Posterior vena cava (tissue), 2 donors: ENCODE results near the gene TTC33. TPM values are rescaled to one million over a fixed set of nuclear protein-coding genes. Genes with fewer than 3 reads are reported as not detected.

Experiments
- DNase-seq: peaks from one replicate; pipeline ENCODE4 v3.0.0-alpha.2; 2020; ENCODE audit warnings: low spot score
- intact Hi-C, 2 donors: fragments of 100-400 bp; cut with DNase I; formaldehyde crosslinking; loops; one replicate each; pipeline versions ENCODE4 v1.14.1 to v1.14.2; 2022 to 2023
- total RNA-seq, 2 donors: library from RNA; stranded (reverse); fragmentation: NEBNext Ultra II Directional; extraction: Animal tissue kit (Norgen Biotek cat#: 25700); gene quantifications; one replicate each; pipeline ENCODE4 v1.2.1, GENCODE V29; 2021
- donor health status: DM: yes; HTN: yes; CAD: no.
- donor health status: DM: yes; HTN: yes; CAD: no.

TTC33 gene
- total RNA-seq, 2 donors from 2014 or later, result 13.3 to 18.2 TPM

- DNase-seq, result no peak
- intact Hi-C loops, result no loop called here
Observed at GRCh38 chr5:40630126-40630525, 125.6 kb downstream of the TTC33 start.

DNA sequence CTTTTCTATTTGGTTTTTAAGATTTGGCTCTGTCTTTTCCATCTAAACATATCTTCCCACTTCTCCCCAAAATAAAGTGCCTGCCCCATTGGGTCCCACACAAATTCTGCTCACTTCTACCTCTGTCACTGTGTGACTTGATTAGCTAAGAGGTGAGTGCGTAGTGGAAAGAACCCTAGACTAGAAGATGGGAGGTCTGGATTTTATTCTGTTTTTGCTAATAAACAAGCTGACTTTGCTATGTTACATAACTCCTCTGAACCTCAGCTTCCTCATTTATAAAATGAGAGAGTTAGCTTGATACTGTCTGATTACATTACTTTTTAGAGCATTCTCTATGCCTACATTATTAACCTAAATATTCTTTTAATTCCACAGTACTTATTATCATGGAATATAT, 127.4 kb downstream of the TTC33 start:
- intact Hi-C loops, result no loop called here
- DNase-seq, result no peak

- DNase-seq, result no peak
- intact Hi-C loops, result no loop called here
Observed at GRCh38 chr5:40627706-40628105, 128.1 kb downstream of the TTC33 start.

- intact Hi-C loops, result no loop called here
- no peak for DNase-seq
Observed at GRCh38 chr5:40626801-40627200, 129.0 kb downstream of the TTC33 start.

- intact Hi-C loops, result no loop called here
- no peak for DNase-seq
Observed at GRCh38 chr5:40623480-40624420, 132.0 kb downstream of the TTC33 start.

- DNase-seq, result no peak
Observed at GRCh38 chr5:40622463-40623252, 133.1 kb downstream of the TTC33 start.

GRCh38 chr5:40619421-40619820, 136.3 kb downstream of the TTC33 start:
- DNase-seq, result no peak
- intact Hi-C loops, result no loop called here

More at GRCh38 chr5:40622463-40623252, 133.1 kb downstream of the TTC33 start:
- intact Hi-C loops, result no loop called here

- intact Hi-C loops, result no loop called here
- no peak for DNase-seq
Observed at GRCh38 chr5:40618926-40619325, 136.8 kb downstream of the TTC33 start.

- intact Hi-C loops, result no loop called here
- DNase-seq, result no peak
Observed at GRCh38 chr5:40616781-40617180, 139.0 kb downstream of the TTC33 start.

DNA sequence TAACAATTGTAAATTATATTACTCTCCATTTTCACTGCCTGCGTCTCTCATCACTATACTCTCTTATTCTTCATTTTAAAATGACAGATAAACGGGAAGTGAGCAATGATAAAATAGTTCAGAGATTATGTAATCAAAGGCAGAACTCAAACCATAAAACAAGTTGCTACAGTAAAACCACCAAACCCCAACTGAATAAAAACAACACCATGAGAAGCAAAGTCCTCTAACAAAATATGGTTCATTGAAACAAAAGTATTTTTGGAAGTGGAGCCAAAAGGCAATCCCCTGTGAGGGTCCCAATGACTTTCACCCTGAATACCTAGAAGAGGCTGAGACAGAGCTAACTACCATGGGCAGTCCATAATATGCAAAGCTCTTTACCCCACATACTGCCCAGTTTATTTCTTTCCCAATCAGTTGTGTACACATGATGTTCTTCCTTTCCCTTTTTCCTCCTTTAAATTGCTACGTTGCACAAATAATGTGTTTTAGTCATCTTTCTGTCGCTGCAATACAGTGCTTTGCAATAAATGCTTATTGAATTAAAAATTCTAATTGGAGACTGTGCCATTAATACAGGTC, 140.1 kb downstream of the TTC33 start:
- intact Hi-C loops, result no loop called here
- no peak for DNase-seq

GRCh38 chr5:40614923-40615585, 140.7 kb downstream of the TTC33 start:
- intact Hi-C loops, result no loop called here
- no peak for DNase-seq

DNA sequence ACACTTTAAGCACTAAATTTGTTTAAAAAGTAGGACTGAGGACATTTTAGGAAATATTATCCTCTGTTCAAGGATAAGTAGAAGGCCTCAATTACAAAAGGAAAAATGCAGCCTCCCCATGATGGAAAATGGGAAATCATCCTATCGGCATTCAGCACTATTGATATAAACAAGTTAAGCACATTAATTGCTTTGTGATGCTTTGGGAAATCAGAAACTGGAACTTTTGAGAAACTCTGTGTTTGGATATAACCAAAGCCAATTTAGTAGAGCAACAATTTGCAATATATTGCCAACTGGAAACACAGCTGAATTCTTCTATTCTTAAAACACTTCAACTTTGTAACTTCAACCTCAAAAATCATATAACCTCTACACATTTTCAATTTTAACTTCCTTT, 141.3 kb downstream of the TTC33 start:
- DNase-seq, result no peak
- intact Hi-C loops, result no loop called here

GRCh38 chr5:40607202-40607601, 148.6 kb downstream of the TTC33 start:
- intact Hi-C loops, result no loop called here
- no peak for DNase-seq

- intact Hi-C loops, result no loop called here
- no peak for DNase-seq
Observed at GRCh38 chr5:40606077-40606765, 149.5 kb downstream of the TTC33 start.

GRCh38 chr5:40605295-40605958, 150.3 kb downstream of the TTC33 start:
- intact Hi-C loops, result no loop called here
- no peak for DNase-seq

DNA sequence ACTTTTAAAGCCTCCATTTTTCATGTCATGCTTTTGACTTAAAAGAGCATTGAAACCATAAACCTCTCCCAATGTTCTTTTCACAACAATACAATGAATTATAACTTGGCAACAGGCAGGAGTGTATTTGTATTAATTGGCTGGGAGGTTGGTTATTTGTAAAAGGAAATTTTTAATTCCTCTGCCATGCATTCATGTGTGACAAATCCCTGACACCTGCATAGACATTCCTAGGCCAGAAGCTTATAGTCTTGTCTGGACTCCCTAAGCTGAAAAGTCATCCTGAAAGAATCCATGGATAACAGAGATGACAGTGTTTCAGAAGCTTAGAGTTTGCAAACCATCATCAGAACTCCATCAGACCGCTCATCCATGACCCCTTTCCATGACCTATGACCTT, 152.4 kb downstream of the TTC33 start:
- intact Hi-C loops, result no loop called here
- DNase-seq, result no peak

- DNase-seq, result no peak
- intact Hi-C loops, result no loop called here
Observed at GRCh38 chr5:40601198-40601868, 154.4 kb downstream of the TTC33 start.

DNA sequence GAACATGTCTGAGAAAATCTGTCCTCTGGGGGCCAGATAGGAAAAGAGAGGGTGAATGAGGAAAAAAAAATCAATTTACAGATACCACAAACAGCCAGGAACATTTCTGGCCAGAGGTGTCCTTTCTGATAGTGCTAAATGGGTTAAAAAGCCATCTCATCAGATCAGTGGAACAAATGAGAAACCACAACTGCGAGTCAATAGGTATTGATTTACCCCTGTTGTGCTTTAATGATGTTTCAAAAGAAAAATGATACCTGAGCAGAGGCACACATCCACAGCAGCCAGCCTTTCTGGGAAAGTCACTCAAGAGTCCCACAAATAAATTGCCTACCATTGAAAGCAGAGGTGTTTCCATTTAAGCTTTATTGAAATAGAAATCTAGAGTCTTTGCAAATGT, 155.4 kb downstream of the TTC33 start:
- intact Hi-C loops, result no loop called here
- no peak for DNase-seq
